Measurements from ENCODE around the gene SLC44A1. TPM values are rescaled to one million over a fixed set of nuclear protein-coding genes. Genes with fewer than 3 reads are reported as not detected.

Gene SLC44A1
- total and polyA plus RNA-seq, 10 of the 15 experiments (the other 5 are each of a cell fraction or from before 2014, with no cell fraction given) = 2.4 to 21.2 (median 12.4) TPM

DNA sequence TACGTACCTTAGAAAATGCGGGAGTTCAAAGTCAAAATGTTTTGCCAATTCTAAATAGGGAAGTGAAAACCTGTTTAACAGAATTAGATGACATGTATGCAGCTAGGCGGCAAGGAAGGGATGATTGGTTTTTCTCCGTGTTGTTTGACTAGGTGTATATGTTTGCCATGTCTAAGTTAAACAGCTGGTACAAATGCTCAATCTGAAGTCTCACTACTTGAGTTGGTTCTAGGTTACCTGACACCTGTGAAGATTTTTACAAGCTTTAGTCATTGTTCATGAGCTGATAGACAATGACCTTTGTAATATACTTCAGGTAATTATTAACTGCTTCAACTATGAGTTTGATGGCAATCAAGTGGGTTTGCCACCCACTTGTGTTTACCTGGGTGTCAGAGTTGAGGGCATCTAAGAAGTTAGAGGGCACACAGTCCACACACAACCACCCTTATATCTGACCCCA is 74.3 kb downstream of the SLC44A1 start:
- 66% methylated on average over 4 of the region's 4 CpGs for WGBS (ENCODE audit: insufficient coverage, insufficient replicate concordance, low lambda C conversion rate, missing lambda C conversion rate)
- H3K9me3 ChIP-seq (replicated peaks; ENCODE audit: control insufficient read depth, insufficient read depth, low read length) = no peaks in the 10 kb centered on the region
- FAIRE-seq = peak; percentile 38
- H3K4me1 ChIP-seq (ENCODE audit: control insufficient read depth, insufficient read depth, low read length) = peaks cover 8% of the 10 kb centered on the region
- H3K36me3 ChIP-seq (ENCODE audit: control insufficient read depth in 2 of 2, insufficient read depth in 2 of 2, low read length in 1 of 2) = no peaks in the 10 kb centered on the region
- ChIA-PET CTCF (interaction anchor here (0.8 to 5.0 kb wide), 9 partner anchors 11 to 73 kb away, joined by 3 to 34 read pairs (median 3); no protein-coding TSS in a partner anchor), SMC1A (ENCODE audit: uncharacterized antibody, unreplicated experiment) (interaction anchor here (0.6 to 5.2 kb wide), 13 partner anchors 11 to 536 kb away, joined by 3 to 43 read pairs (median 3); no protein-coding TSS in a partner anchor), POLR2A (interaction anchor here (0.6 to 2.2 kb wide), 5 partner anchors 10 to 142 kb away, joined by 3 to 13 read pairs (median 5); no protein-coding TSS in a partner anchor), RAD21 (ENCODE audit: unreplicated experiment) (interaction anchor here (0.6 to 2.8 kb wide), 9 partner anchors 10 to 348 kb away, joined by 3 to 20 read pairs (median 6); partner anchors contain the start of gene SLC44A1)
- no peaks in the 10 kb centered on the region for H4K20me1 ChIP-seq (ENCODE audit: control insufficient read depth, insufficient read depth)
- H3K27me3 ChIP-seq (replicated peaks in 1 of 2; ENCODE audit: control insufficient read depth in 2 of 2, insufficient read depth in 2 of 2, low read length in 1 of 2) = no peaks in the 10 kb centered on the region
- peak; percentile 91 for ATAC-seq
- in situ Hi-C loops (cut with MboI) = no loop called here
- H2AFZ ChIP-seq (ENCODE audit: control insufficient read depth, low read depth, low read length) = no peak overlapping the region
- DNase-seq (ENCODE audit: low read depth, low spot score) = peak; percentile 40
- no peaks in the 10 kb centered on the region for H3K79me2 ChIP-seq (ENCODE audit: control insufficient read depth, insufficient read depth, low read length)
- H3K27ac ChIP-seq (ENCODE audit: control insufficient read depth, insufficient read depth) = no peak overlapping the region
- no peak overlapping the region for H3K4me3 ChIP-seq
- BruUV-seq (replicated peaks) = no TSS peak
- peak overlapping the region; percentile 11; the same call in 1 of the 2 replicates for H3K4me2 ChIP-seq (ENCODE audit: control insufficient read depth, insufficient read depth)
- no peak overlapping the region for H3K9ac ChIP-seq (ENCODE audit: control insufficient read depth, insufficient read depth, low read length)
- intact Hi-C loops (cut with micrococcal nuclease; ENCODE audit: unreplicated experiment) = no loop called here
- TF ChIP-seq, protein P1, sequence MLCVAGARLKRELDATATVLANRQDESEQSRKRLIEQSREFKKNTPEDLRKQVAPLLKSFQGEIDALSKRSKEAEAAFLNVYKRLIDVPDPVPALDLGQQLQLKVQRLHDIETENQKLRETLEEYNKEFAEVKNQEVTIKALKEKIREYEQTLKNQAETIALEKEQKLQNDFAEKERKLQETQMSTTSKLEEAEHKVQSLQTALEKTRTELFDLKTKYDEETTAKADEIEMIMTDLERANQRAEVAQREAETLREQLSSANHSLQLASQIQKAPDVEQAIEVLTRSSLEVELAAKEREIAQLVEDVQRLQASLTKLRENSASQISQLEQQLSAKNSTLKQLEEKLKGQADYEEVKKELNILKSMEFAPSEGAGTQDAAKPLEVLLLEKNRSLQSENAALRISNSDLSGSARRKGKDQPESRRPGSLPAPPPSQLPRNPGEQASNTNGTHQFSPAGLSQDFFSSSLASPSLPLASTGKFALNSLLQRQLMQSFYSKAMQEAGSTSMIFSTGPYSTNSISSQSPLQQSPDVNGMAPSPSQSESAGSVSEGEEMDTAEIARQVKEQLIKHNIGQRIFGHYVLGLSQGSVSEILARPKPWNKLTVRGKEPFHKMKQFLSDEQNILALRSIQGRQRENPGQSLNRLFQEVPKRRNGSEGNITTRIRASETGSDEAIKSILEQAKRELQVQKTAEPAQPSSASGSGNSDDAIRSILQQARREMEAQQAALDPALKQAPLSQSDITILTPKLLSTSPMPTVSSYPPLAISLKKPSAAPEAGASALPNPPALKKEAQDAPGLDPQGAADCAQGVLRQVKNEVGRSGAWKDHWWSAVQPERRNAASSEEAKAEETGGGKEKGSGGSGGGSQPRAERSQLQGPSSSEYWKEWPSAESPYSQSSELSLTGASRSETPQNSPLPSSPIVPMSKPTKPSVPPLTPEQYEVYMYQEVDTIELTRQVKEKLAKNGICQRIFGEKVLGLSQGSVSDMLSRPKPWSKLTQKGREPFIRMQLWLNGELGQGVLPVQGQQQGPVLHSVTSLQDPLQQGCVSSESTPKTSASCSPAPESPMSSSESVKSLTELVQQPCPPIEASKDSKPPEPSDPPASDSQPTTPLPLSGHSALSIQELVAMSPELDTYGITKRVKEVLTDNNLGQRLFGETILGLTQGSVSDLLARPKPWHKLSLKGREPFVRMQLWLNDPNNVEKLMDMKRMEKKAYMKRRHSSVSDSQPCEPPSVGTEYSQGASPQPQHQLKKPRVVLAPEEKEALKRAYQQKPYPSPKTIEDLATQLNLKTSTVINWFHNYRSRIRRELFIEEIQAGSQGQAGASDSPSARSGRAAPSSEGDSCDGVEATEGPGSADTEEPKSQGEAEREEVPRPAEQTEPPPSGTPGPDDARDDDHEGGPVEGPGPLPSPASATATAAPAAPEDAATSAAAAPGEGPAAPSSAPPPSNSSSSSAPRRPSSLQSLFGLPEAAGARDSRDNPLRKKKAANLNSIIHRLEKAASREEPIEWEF (IDR thresholded peaks at IDR 0.05; ENCODE audit: insufficient replicate concordance, low read depth, low read length) = peak; percentile 49
- peak; percentile 95 for TF ChIP-seq SPI1 (IDR thresholded peaks at IDR 0.05; ENCODE audit: borderline replicate concordance, insufficient read depth, low read depth, low read length)
- TF ChIP-seq NBN (IDR thresholded peaks at IDR 0.05) = peak; percentile 63
- TF ChIP-seq NR2F1 (conservative IDR thresholded peaks at IDR 0.05) = peak; percentile 64; the same call in 1 of the 2 replicates
- TF ChIP-seq POU2F2 (IDR thresholded peaks at IDR 0.05; ENCODE audit: borderline replicate concordance, low read depth, low read length) = no peak
- TF ChIP-seq EZH2 (IDR thresholded peaks at IDR 0.05; ENCODE audit: borderline replicate concordance, control insufficient read depth, low read depth, low read length) = no peak
- TF ChIP-seq BACH1 (IDR thresholded peaks at IDR 0.05; ENCODE audit: borderline replicate concordance) = peak; percentile 54; the same call in 1 of the 2 replicates
- peak; percentile 88 for TF ChIP-seq DPF2 (IDR thresholded peaks at IDR 0.05)
- peak; percentile 53 for TF ChIP-seq MXI1 (IDR thresholded peaks at IDR 0.05; ENCODE audit: low read depth, low read length)
- TF ChIP-seq EGR1 (IDR thresholded peaks at IDR 0.05; ENCODE audit: borderline replicate concordance in 1 of 2, low read depth in 2 of 2, low read length in 2 of 2) = no peak
- TF ChIP-seq, protein P2, sequence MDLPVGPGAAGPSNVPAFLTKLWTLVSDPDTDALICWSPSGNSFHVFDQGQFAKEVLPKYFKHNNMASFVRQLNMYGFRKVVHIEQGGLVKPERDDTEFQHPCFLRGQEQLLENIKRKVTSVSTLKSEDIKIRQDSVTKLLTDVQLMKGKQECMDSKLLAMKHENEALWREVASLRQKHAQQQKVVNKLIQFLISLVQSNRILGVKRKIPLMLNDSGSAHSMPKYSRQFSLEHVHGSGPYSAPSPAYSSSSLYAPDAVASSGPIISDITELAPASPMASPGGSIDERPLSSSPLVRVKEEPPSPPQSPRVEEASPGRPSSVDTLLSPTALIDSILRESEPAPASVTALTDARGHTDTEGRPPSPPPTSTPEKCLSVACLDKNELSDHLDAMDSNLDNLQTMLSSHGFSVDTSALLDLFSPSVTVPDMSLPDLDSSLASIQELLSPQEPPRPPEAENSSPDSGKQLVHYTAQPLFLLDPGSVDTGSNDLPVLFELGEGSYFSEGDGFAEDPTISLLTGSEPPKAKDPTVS (IDR thresholded peaks at IDR 0.05; ENCODE audit: low read depth, low read length) = no peak
- TF ChIP-seq IKZF1 (conservative IDR thresholded peaks at IDR 0.05) = peak; percentile 54; the same call in 1 of the 2 replicates
- TF ChIP-seq, protein P3, sequence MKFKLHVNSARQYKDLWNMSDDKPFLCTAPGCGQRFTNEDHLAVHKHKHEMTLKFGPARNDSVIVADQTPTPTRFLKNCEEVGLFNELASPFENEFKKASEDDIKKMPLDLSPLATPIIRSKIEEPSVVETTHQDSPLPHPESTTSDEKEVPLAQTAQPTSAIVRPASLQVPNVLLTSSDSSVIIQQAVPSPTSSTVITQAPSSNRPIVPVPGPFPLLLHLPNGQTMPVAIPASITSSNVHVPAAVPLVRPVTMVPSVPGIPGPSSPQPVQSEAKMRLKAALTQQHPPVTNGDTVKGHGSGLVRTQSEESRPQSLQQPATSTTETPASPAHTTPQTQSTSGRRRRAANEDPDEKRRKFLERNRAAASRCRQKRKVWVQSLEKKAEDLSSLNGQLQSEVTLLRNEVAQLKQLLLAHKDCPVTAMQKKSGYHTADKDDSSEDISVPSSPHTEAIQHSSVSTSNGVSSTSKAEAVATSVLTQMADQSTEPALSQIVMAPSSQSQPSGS (IDR thresholded peaks at IDR 0.05; ENCODE audit: low read length) = no peak
- no peak for TF ChIP-seq TCF3 (IDR thresholded peaks at IDR 0.05; ENCODE audit: borderline replicate concordance, insufficient read depth, low read depth, low read length)
- TF ChIP-seq IKZF2 (IDR thresholded peaks at IDR 0.05) = peak; percentile 56 to 78; a peak in 3 of 4 replicates

Data from GM12878 (cell line).